ENCODE results near the gene TEF. TPM values are rescaled to one million over a fixed set of nuclear protein-coding genes. Genes with fewer than 3 reads are reported as not detected.
A peak's percentile ranks its signal among the peaks of the same experiment; 100 is the strongest.
"Not testable (repeated sequence)": the region's sequence is repeated elsewhere in the genome, so short reads cannot be mapped to it uniquely, and the experiment has no call there.

TEF gene
- total and polyA plus RNA-seq, 2 donors (not counting 1 experiment from before 2014, with no cell fraction given), result 9.0 to 22.5 TPM

- no peak for DNase-seq (ENCODE audit: low read depth in 2 of 2)
- peaks cover 4% of the 10 kb centered on the region for H3K36me3 ChIP-seq (ENCODE audit: control insufficient read depth, insufficient read depth, low read length)
- no peak overlapping the region for H3K4me2 ChIP-seq (ENCODE audit: extremely low read depth, insufficient read depth, low read length)
- TF ChIP-seq EZH2 (IDR thresholded peaks at IDR 0.05; ENCODE audit: low read length, missing control alignments), result no peak
- no peak for TF ChIP-seq CTCF (conservative IDR thresholded peaks at IDR 0.05 in 1 of 2, IDR thresholded peaks at IDR 0.05 in 1 of 2; ENCODE audit: low read depth in 1 of 2, low read length in 2 of 2)
- H3K4me3 ChIP-seq (replicated peaks in 1 of 4; ENCODE audit: control extremely low read depth in 1 of 4, insufficient read depth in 1 of 4, low read depth in 3 of 4, low read length in 4 of 4), result no peak overlapping the region
- H3K4me1 ChIP-seq (ENCODE audit: control insufficient read depth, extremely low read depth, insufficient read depth, low read length), result peaks cover 8% of the 10 kb centered on the region
- H2AFZ ChIP-seq (ENCODE audit: low read length), result no peak overlapping the region
- H4K20me1 ChIP-seq (ENCODE audit: control insufficient read depth, extremely low read depth, insufficient read depth, low read length), result no peaks in the 10 kb centered on the region
- H3K9me3 ChIP-seq (ENCODE audit: control insufficient read depth, insufficient read depth, low read depth, low read length), result no peaks in the 10 kb centered on the region
- no peak overlapping the region for H3K27ac ChIP-seq (ENCODE audit: insufficient read depth, low read length)
- H3K79me2 ChIP-seq (ENCODE audit: control insufficient read depth, insufficient read depth, low read length), result no peaks in the 10 kb centered on the region
- no peaks in the 10 kb centered on the region for H3K27me3 ChIP-seq (ENCODE audit: control insufficient read depth, insufficient read depth, low read length)
- H3K9ac ChIP-seq (ENCODE audit: insufficient read depth, low read length), result no peak overlapping the region
Measured at GRCh38 chr22:41397143-41397811, 15.5 kb downstream of the TEF start.

- DNase-seq (ENCODE audit: low read depth in 2 of 2), result no peak
- H3K4me3 ChIP-seq (replicated peaks in 1 of 4; ENCODE audit: control extremely low read depth in 1 of 4, insufficient read depth in 1 of 4, low read depth in 3 of 4, low read length in 4 of 4), result no peak overlapping the region
- H3K27ac ChIP-seq (ENCODE audit: insufficient read depth, low read length), result no peak overlapping the region
- no peaks in the 10 kb centered on the region for H3K9me3 ChIP-seq (ENCODE audit: control insufficient read depth, insufficient read depth, low read depth, low read length)
- no peak overlapping the region for H3K4me2 ChIP-seq (ENCODE audit: extremely low read depth, insufficient read depth, low read length)
- no peaks in the 10 kb centered on the region for H3K27me3 ChIP-seq (ENCODE audit: control insufficient read depth, insufficient read depth, low read length)
- TF ChIP-seq CTCF (conservative IDR thresholded peaks at IDR 0.05 in 1 of 2, IDR thresholded peaks at IDR 0.05 in 1 of 2; ENCODE audit: low read depth in 1 of 2, low read length in 2 of 2) (no peak), EZH2 (IDR thresholded peaks at IDR 0.05; ENCODE audit: low read length, missing control alignments) (no peak)
- no peaks in the 10 kb centered on the region for H3K79me2 ChIP-seq (ENCODE audit: control insufficient read depth, insufficient read depth, low read length)
- no peak overlapping the region for H3K9ac ChIP-seq (ENCODE audit: insufficient read depth, low read length)
- H3K4me1 ChIP-seq (ENCODE audit: control insufficient read depth, extremely low read depth, insufficient read depth, low read length), result peaks cover 16% of the 10 kb centered on the region
- H2AFZ ChIP-seq (ENCODE audit: low read length), result no peak overlapping the region
- peaks cover 4% of the 10 kb centered on the region for H3K36me3 ChIP-seq (ENCODE audit: control insufficient read depth, insufficient read depth, low read length)
- no peaks in the 10 kb centered on the region for H4K20me1 ChIP-seq (ENCODE audit: control insufficient read depth, extremely low read depth, insufficient read depth, low read length)
Measured at GRCh38 chr22:41398921-41399320, 17.2 kb downstream of the TEF start.

GRCh38 chr22:41401781-41402648 lies 20.3 kb downstream of the TEF start:
- Histone ChIP-seq H3K9ac (ENCODE audit: insufficient read depth, low read length) (no peak overlapping the region), H3K36me3 (ENCODE audit: control insufficient read depth, insufficient read depth, low read length) (no peaks in the 10 kb centered on the region), H3K79me2 (ENCODE audit: control insufficient read depth, insufficient read depth, low read length) (no peaks in the 10 kb centered on the region), H3K4me2 (ENCODE audit: extremely low read depth, insufficient read depth, low read length) (peak overlapping the region; percentile 54), H3K4me3 (replicated peaks in 1 of 4; ENCODE audit: control extremely low read depth in 1 of 4, insufficient read depth in 1 of 4, low read depth in 3 of 4, low read length in 4 of 4) (no peak overlapping the region), H4K20me1 (ENCODE audit: control insufficient read depth, extremely low read depth, insufficient read depth, low read length) (no peaks in the 10 kb centered on the region), H3K9me3 (ENCODE audit: control insufficient read depth, insufficient read depth, low read depth, low read length) (no peaks in the 10 kb centered on the region), H2AFZ (ENCODE audit: low read length) (no peak overlapping the region), H3K4me1 (ENCODE audit: control insufficient read depth, extremely low read depth, insufficient read depth, low read length) (peaks cover 17% of the 10 kb centered on the region), H3K27ac (ENCODE audit: insufficient read depth, low read length) (peak overlapping the region; percentile 34), H3K27me3 (ENCODE audit: control insufficient read depth, insufficient read depth, low read length) (no peaks in the 10 kb centered on the region)
- peak; percentile 35 to 90 for DNase-seq (ENCODE audit: low read depth in 2 of 2)
- no peak for TF ChIP-seq EZH2 (IDR thresholded peaks at IDR 0.05; ENCODE audit: low read length, missing control alignments)
- no peak for TF ChIP-seq CTCF (conservative IDR thresholded peaks at IDR 0.05 in 1 of 2, IDR thresholded peaks at IDR 0.05 in 1 of 2; ENCODE audit: low read depth in 1 of 2, low read length in 2 of 2)

- H2AFZ ChIP-seq (ENCODE audit: low read length); H3K4me3 ChIP-seq (replicated peaks in 1 of 4; ENCODE audit: control extremely low read depth in 1 of 4, insufficient read depth in 1 of 4, low read depth in 3 of 4, low read length in 4 of 4); H4K20me1 ChIP-seq (ENCODE audit: control insufficient read depth, extremely low read depth, insufficient read depth, low read length); DNase-seq (ENCODE audit: low read depth in 2 of 2); H3K4me2 ChIP-seq (ENCODE audit: extremely low read depth, insufficient read depth, low read length); H3K36me3 ChIP-seq (ENCODE audit: control insufficient read depth, insufficient read depth, low read length); H3K79me2 ChIP-seq (ENCODE audit: control insufficient read depth, insufficient read depth, low read length); H3K27me3 ChIP-seq (ENCODE audit: control insufficient read depth, insufficient read depth, low read length); H3K9ac ChIP-seq (ENCODE audit: insufficient read depth, low read length); H3K9me3 ChIP-seq (ENCODE audit: control insufficient read depth, insufficient read depth, low read depth, low read length); H3K27ac ChIP-seq (ENCODE audit: insufficient read depth, low read length): not testable (repeated sequence)
- peaks cover 17% of the 10 kb centered on the region for H3K4me1 ChIP-seq (ENCODE audit: control insufficient read depth, extremely low read depth, insufficient read depth, low read length)
Measured at GRCh38 chr22:41402851-41403250, 21.1 kb downstream of the TEF start.

All from fibroblast of lung (primary cell).